Kidney epithelial cell (primary cell): ENCODE data around the gene FHOD3. TPM values are rescaled to one million over a fixed set of nuclear protein-coding genes. Genes with fewer than 3 reads are reported as not detected.

ENCODE experiments used
- DNase-seq: peaks from one replicate; pipeline ENCODE4 v3.0.0-alpha.2; 2010; ENCODE audit warnings: low read depth
- H3K27me3 ChIP-seq: 2 replicates; pipeline ENCODE4 v1.6.0; 2011; ENCODE audit warnings: low read length; ENCODE audit not compliant: control insufficient read depth, insufficient read depth
- H3K36me3 ChIP-seq: 2 replicates; pipeline ENCODE4 v1.5.1; 2011; ENCODE audit warnings: low read length; ENCODE audit not compliant: control insufficient read depth, insufficient read depth
- H3K4me3 ChIP-seq: 2 replicates; pipeline ENCODE4 v1.5.1; 2011; ENCODE audit warnings: low read depth, mild to moderate bottlenecking, control low read depth, low read length
- CTCF ChIP-seq: IDR thresholded peaks from 2 replicates; pipeline ENCODE4 v1.5.1; 2011; ENCODE audit warnings: mild to moderate bottlenecking, moderate library complexity, low read length, control low read depth, inconsistent platforms; ENCODE audit not compliant: insufficient read depth, poor library complexity, severe bottlenecking
- total RNA-seq: library from RNA; depleted of rRNA; stranded (reverse); fragments of >200 nt; gene quantifications from 2 replicates; pipeline ENCODE4 v1.2.3, GENCODE V29; 2015

Gene FHOD3
- total RNA-seq, 1 donor from 2014 or later = 47.2 TPM

GRCh38 chr18:36410346-36410745, 112.8 kb downstream of the FHOD3 start:
- Histone ChIP-seq H3K27me3 (no peaks in the 10 kb centered on the region), H3K4me3 (no peak overlapping the region), H3K36me3 (no peaks in the 10 kb centered on the region)
- TF ChIP-seq CTCF = no peak
- no peak for DNase-seq

GRCh38 chr18:36411745-36412168, 114.2 kb downstream of the FHOD3 start:
- no peak overlapping the region for H3K4me3 ChIP-seq
- H3K36me3 ChIP-seq = no peaks in the 10 kb centered on the region
- H3K27me3 ChIP-seq = no peaks in the 10 kb centered on the region
- no peak for DNase-seq
- peak; percentile 59 for TF ChIP-seq CTCF

GRCh38 chr18:36412778-36413177, 115.3 kb downstream of the FHOD3 start:
- H3K27me3 ChIP-seq = no peaks in the 10 kb centered on the region
- no peaks in the 10 kb centered on the region for H3K36me3 ChIP-seq
- H3K4me3 ChIP-seq = no peak overlapping the region
- no peak for DNase-seq
- peak; percentile 66 for TF ChIP-seq CTCF

- H3K27me3 ChIP-seq = no peaks in the 10 kb centered on the region
- no peak overlapping the region for H3K4me3 ChIP-seq
- no peaks in the 10 kb centered on the region for H3K36me3 ChIP-seq
- DNase-seq = no peak
- TF ChIP-seq CTCF = no peak
Observed at GRCh38 chr18:36415171-36415570, 117.7 kb downstream of the FHOD3 start.

- no peak for TF ChIP-seq CTCF
- no peak for DNase-seq
- no peaks in the 10 kb centered on the region for H3K36me3 ChIP-seq
Observed at GRCh38 chr18:36415625-36416024, 118.1 kb downstream of the FHOD3 start.

GRCh38 chr18:36419188-36419899, 121.8 kb downstream of the FHOD3 start:
- H3K27me3 ChIP-seq = no peaks in the 10 kb centered on the region
- no peak for TF ChIP-seq CTCF
- no peaks in the 10 kb centered on the region for H3K36me3 ChIP-seq
- no peak overlapping the region for H3K4me3 ChIP-seq
- no peak for DNase-seq

More at GRCh38 chr18:36415625-36416024, 118.1 kb downstream of the FHOD3 start:
- Histone ChIP-seq H3K4me3 (no peak overlapping the region), H3K27me3 (no peaks in the 10 kb centered on the region)
